CD4-positive, CD25-positive, alpha-beta regulatory T cell (primary cell): ENCODE measurements around the gene LHPP. TPM values are rescaled to one million over a fixed set of nuclear protein-coding genes. Genes with fewer than 3 reads are reported as not detected.

Experiments used
- ATAC-seq, 2 donors: fragments of 150-1000 bp; cut with Tn5 transposase; one replicate each; pipeline ENCODE4 v1.10.0; 2021; ENCODE audit warnings: low read depth in 2 of 2, moderate number of reproducible peaks in 2 of 2, moderate library complexity in 1 of 2
- DNase-seq, 3 donors: peaks; one replicate each; pipeline versions ENCODE4 v3.0.0 to v3.0.0-alpha.2; 2012 to 2022; ENCODE audit warnings: mixed read lengths in 1 of 3
- H3K27ac ChIP-seq: one replicate; pipeline ENCODE4 v1.7.0; 2013; ENCODE audit warnings: mild to moderate bottlenecking, low read length; ENCODE audit not compliant: insufficient read depth, poor library complexity, severe bottlenecking
- H3K27me3 ChIP-seq: one replicate; pipeline ENCODE4 v1.7.0; 2013; ENCODE audit warnings: low read length; ENCODE audit not compliant: control insufficient read depth, insufficient read depth
- H3K36me3 ChIP-seq: one replicate; pipeline ENCODE4 v1.7.0; 2013; ENCODE audit warnings: mild to moderate bottlenecking, low read length, moderate library complexity; ENCODE audit not compliant: control insufficient read depth, insufficient read depth
- H3K4me1 ChIP-seq: 2 replicates; pipeline ENCODE4 v1.7.0; 2013; ENCODE audit warnings: mild to moderate bottlenecking, low read length; ENCODE audit not compliant: insufficient read depth, control insufficient read depth, poor library complexity, severe bottlenecking
- H3K4me3 ChIP-seq: one replicate; pipeline ENCODE4 v1.7.0; 2013; ENCODE audit warnings: low read depth, mild to moderate bottlenecking, low read length, moderate library complexity
- H3K9me3 ChIP-seq, 2 experiments: 1 replicate in 1 of 2; 2 replicates in 1 of 2; pipeline ENCODE4 v1.7.0; 2013; ENCODE audit warnings: low read length in 2 of 2, mild to moderate bottlenecking in 1 of 2, moderate library complexity in 1 of 2; ENCODE audit not compliant: control insufficient read depth in 2 of 2
- H3K27ac Mint-ChIP-seq, 3 donors: one replicate each; pipeline ENCODE4 v1.8.0; 2020 to 2022; ENCODE audit warnings: mild to moderate bottlenecking in 3 of 3, mixed read lengths in 3 of 3, moderate library complexity in 2 of 3
- H3K27me3 Mint-ChIP-seq: one replicate; pipeline ENCODE4 v1.8.0; 2022; ENCODE audit warnings: mild to moderate bottlenecking, mixed read lengths
- H3K36me3 Mint-ChIP-seq: one replicate; pipeline ENCODE4 v1.8.0; 2020; ENCODE audit warnings: mixed read lengths
- H3K4me1 Mint-ChIP-seq, 4 donors: one replicate each; pipeline ENCODE4 v1.8.0; 2020 to 2022; ENCODE audit warnings: mixed read lengths in 4 of 4, mild to moderate bottlenecking in 1 of 4
- H3K4me3 Mint-ChIP-seq, 4 donors: one replicate each; pipeline ENCODE4 v1.8.0; 2020 to 2022; ENCODE audit warnings: mild to moderate bottlenecking in 4 of 4, mixed read lengths in 4 of 4, moderate library complexity in 3 of 4
- H3K9me3 Mint-ChIP-seq, 7 donors: one replicate each; pipeline ENCODE4 v1.8.0; 2020 to 2022; ENCODE audit warnings: mixed read lengths in 7 of 7, mild to moderate bottlenecking in 3 of 7, moderate library complexity in 2 of 7
- polyA plus RNA-seq, 4 donors: library from polyadenylated mRNA; unstranded; fragments of 300-500 nt; fragmentation: Illumina TruSeq; gene quantifications; one replicate each; pipeline ENCODE4 v1.2.3, GENCODE V29; 2021
- total RNA-seq: library from RNA; stranded (reverse); gene quantifications from one replicate; pipeline ENCODE4 v1.2.3, GENCODE V29; 2022

The LHPP gene
- total and polyA plus RNA-seq, 5 donors from 2014 or later, result 20.1 to 29.2 (median 25.0) TPM

DNA sequence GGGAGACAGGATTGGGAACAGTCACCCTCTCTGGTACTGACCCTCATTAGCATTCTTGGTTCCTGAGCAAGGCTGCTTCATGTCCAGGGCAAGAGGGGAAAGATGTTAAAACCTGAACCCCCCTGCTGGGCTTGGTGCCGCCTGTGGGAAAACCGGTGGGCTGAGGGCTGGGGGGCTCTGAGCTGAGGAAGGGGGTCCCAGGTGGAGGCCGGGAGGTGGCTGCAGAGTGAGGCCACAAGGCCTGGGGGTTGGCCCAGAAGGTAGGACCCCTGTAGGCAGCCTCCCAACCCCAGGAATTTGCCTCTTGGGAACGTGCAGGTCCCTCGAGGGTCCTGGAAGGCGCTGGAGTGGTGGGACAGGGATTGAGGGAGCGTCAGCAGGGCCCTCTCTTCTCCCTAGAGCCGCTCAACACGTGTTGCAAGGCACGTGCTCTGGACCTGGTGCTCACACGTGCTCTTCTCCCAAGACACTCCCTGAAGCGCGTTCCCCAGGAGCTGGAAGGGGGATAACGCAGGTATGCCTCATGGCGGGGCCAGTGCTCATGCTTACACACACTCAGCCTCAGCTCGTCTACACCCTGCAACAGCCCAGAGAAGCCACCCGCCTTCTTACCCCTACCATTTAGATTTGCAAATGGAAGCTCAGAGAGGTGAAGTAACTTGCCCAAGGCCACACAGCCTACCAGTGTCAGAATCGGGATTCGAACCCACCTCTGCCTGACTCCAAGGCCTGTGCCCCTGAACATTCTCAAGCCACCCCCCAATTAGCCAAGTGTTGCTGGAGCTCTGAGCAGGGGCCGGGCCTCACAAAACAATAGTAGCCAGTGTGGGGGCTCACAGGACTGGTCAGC lies 64.4 kb downstream of the LHPP start:
- Histone ChIP-seq H3K27me3 (no peaks in the 10 kb centered on the region), H3K27ac (no peak overlapping the region), H3K36me3 (no peaks in the 10 kb centered on the region), H3K9me3 (no peaks in the 10 kb centered on the region), H3K4me1 (peaks cover 7% of the 10 kb centered on the region), H3K4me3 (no peak overlapping the region)
- Mint-ChIP-seq H3K27me3 (no peaks in the 10 kb centered on the region), H3K4me3 (no peak overlapping the region), H3K9me3 (no peaks in the 10 kb centered on the region), H3K27ac (no peak overlapping the region), H3K36me3 (no peaks in the 10 kb centered on the region), H3K4me1 (peaks cover 0 to 5% (median 4%) of the 10 kb centered on the region in 4 donors)
- ATAC-seq (no peak), DNase-seq (no peak)

DNA sequence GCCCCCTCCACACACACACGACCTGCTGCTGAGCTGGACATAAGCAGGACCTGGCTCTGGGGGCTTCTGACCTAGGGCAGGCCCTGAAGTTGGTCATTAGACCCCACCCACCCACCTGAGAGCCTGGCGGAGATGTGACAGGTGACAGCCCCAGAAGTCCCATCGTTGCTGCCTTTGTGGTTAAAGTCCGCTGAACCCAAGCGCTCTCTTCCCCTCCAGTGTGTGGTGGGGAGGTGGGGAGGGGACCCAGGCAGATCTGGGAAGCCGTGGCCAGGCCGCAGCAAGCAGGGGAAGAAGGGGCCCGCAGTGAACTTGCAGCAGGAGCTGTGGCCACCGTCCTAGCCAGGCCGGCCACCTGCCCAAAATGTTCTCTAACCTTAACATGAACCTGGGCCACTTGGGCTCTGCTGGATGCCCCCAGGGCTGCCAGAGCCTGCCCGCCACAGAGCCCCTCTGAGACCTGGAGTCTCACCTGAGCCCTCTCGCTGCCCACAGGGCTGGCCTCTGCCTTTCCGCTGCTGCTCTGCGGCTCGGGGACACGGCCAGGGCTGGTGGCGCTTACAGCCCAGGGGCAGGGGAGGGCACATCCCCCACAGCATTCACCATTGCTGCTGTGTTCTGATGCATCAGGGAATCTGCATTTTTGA lies 65.1 kb downstream of the LHPP start:
- Histone ChIP-seq H3K36me3 (no peaks in the 10 kb centered on the region), H3K4me3 (no peak overlapping the region), H3K27ac (no peak overlapping the region), H3K4me1 (peaks cover 7% of the 10 kb centered on the region), H3K27me3 (no peaks in the 10 kb centered on the region), H3K9me3 (no peaks in the 10 kb centered on the region)
- peaks cover 0 to 10% (median 5%) of the 10 kb centered on the region in 4 donors for H3K4me1 Mint-ChIP-seq
- DNase-seq, result no peak
- no peaks in the 10 kb centered on the region for H3K9me3 Mint-ChIP-seq
- H3K4me3 Mint-ChIP-seq, result no peak overlapping the region
- no peak overlapping the region for H3K27ac Mint-ChIP-seq
- no peak for ATAC-seq
- no peaks in the 10 kb centered on the region for H3K27me3 Mint-ChIP-seq
- no peaks in the 10 kb centered on the region for H3K36me3 Mint-ChIP-seq

DNA sequence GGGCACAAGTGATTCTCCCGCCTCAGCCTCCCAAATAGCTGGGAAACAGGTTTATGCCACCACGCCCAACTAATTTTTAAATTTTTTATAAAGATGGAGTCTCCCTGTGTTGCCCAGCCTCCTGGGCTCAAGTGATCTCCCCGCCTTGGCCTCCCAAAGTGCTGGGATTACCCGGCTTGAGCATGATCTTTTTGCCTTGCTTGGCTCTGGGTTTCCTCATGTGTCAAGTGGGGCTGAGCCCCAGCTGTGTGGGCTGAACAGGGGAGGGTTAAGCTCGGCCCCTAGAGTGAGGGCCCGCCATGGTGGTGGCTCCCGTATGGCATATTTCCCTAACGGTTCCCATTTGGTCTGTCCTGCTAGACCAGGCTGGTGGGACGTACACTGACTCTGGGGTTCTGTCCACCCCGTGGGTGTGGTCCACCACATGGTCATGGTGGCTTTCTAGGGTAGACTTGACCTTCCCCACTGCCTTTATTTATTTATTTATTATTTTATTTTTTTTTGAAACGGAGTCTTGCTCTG lies 66.3 kb downstream of the LHPP start:
- Mint-ChIP-seq H3K4me3 (no peak overlapping the region), H3K9me3 (no peaks in the 10 kb centered on the region), H3K36me3 (no peaks in the 10 kb centered on the region), H3K4me1 (peaks cover 0 to 15% (median 5%) of the 10 kb centered on the region in 4 donors), H3K27ac (no peak overlapping the region), H3K27me3 (no peaks in the 10 kb centered on the region)
- Histone ChIP-seq H3K4me1 (peaks cover 7% of the 10 kb centered on the region), H3K9me3 (no peaks in the 10 kb centered on the region), H3K36me3 (no peaks in the 10 kb centered on the region), H3K27me3 (no peaks in the 10 kb centered on the region), H3K4me3 (no peak overlapping the region), H3K27ac (no peak overlapping the region)
- no peak for DNase-seq
- ATAC-seq, result no peak

DNA sequence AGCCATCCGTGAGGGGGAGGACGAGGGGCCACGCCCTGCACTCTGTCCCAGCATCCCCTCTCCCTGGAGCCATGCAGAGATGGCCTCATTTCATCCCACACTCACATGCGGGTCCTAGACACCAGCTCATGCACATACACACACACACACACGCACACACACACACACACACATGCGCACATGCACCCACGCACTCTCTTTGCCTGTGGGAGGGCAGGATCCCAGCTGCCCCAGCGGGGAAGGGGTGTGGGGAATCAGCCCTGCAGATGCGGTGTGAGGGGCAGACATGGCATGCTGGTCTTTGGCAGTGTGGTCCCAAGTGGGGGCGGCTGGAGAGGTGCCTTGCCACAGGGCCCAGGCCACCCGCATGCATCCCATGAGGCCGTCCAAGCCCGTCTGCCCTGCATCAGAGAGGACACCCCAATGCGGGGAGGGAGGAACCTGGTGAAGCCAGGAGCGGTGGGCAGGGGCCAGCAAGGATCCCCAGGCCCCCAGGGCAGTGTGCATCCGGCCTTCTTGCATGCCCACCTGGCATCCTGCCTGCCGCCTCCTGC lies 68.1 kb downstream of the LHPP start:
- Histone ChIP-seq H3K4me1 (peaks cover 7% of the 10 kb centered on the region), H3K27me3 (no peaks in the 10 kb centered on the region), H3K27ac (no peak overlapping the region), H3K4me3 (no peak overlapping the region), H3K36me3 (no peaks in the 10 kb centered on the region), H3K9me3 (no peaks in the 10 kb centered on the region)
- Mint-ChIP-seq H3K27me3 (no peaks in the 10 kb centered on the region), H3K36me3 (no peaks in the 10 kb centered on the region), H3K4me3 (no peak overlapping the region), H3K9me3 (no peaks in the 10 kb centered on the region), H3K27ac (no peak overlapping the region), H3K4me1 (peaks cover 0 to 15% (median 4%) of the 10 kb centered on the region in 4 donors)
- DNase-seq (no peak), ATAC-seq (peak in 1 of 2 donors; percentile 2)

DNA sequence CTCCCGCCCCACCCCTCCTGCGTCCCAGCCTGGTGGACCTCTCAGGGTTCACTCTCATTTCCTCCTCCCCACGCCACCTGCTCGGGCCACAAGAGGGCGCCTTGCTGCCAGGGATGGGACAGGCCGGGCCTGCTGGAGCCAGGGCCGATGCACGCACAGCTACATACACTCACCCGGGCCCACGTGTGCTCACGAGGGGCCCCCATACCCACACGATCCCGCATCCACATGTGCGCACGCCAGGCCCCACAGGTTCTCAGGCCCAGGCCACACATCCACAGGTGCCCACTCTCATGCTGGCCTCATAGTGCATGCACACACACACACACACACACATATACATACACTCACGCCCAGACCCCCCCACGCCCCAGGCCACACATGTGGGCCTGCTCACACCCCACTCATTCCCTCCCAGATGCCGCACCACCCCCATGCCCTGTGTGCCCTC lies 68.6 kb downstream of the LHPP start:
- Histone ChIP-seq H3K27me3 (no peaks in the 10 kb centered on the region), H3K27ac (no peak overlapping the region), H3K9me3 (no peaks in the 10 kb centered on the region), H3K4me1 (peaks cover 7% of the 10 kb centered on the region), H3K36me3 (no peaks in the 10 kb centered on the region), H3K4me3 (no peak overlapping the region)
- Mint-ChIP-seq H3K27ac (peak overlapping the region in 1 of 3 donors; percentile 68), H3K36me3 (no peaks in the 10 kb centered on the region), H3K4me1 (peaks cover 0 to 15% (median 4%) of the 10 kb centered on the region in 4 donors), H3K4me3 (no peak overlapping the region), H3K9me3 (no peaks in the 10 kb centered on the region), H3K27me3 (no peaks in the 10 kb centered on the region)
- ATAC-seq (peak; percentile 92 to 94), DNase-seq (peak; percentile 71 to 82 (median 80))

DNA sequence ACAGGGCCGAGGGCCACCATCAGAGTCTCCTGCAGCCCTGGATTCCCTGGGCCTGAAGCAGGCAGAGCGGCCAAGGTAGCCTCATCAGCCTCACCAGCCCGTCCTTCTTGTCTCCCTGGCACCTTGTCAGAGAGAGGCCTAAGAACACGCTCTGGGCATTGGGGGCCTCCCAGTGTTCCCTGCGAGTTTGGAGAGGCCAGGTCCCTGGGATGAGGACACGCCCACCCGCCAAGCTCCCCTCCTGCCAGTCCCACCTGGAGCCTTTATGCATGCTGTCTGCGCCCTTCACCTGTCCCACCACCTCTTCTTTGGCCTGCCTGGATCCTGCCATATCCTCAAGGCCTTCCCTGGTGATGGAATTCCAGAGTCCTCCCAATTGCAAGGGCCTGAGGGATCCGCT lies 69.2 kb downstream of the LHPP start:
- H3K36me3 ChIP-seq, result no peaks in the 10 kb centered on the region
- no peak overlapping the region for H3K4me3 ChIP-seq
- H3K4me3 Mint-ChIP-seq, result no peak overlapping the region
- H3K27me3 ChIP-seq, result no peaks in the 10 kb centered on the region
- ATAC-seq (no peak), DNase-seq (no peak)
- H3K4me1 ChIP-seq, result peaks cover 7% of the 10 kb centered on the region
- H3K9me3 ChIP-seq, result no peaks in the 10 kb centered on the region
- H3K27ac Mint-ChIP-seq, result no peak overlapping the region
- H3K4me1 Mint-ChIP-seq, result peaks cover 0 to 15% (median 4%) of the 10 kb centered on the region in 4 donors
- H3K9me3 Mint-ChIP-seq, result no peaks in the 10 kb centered on the region
- no peaks in the 10 kb centered on the region for H3K36me3 Mint-ChIP-seq
- no peaks in the 10 kb centered on the region for H3K27me3 Mint-ChIP-seq
- no peak overlapping the region for H3K27ac ChIP-seq

DNA sequence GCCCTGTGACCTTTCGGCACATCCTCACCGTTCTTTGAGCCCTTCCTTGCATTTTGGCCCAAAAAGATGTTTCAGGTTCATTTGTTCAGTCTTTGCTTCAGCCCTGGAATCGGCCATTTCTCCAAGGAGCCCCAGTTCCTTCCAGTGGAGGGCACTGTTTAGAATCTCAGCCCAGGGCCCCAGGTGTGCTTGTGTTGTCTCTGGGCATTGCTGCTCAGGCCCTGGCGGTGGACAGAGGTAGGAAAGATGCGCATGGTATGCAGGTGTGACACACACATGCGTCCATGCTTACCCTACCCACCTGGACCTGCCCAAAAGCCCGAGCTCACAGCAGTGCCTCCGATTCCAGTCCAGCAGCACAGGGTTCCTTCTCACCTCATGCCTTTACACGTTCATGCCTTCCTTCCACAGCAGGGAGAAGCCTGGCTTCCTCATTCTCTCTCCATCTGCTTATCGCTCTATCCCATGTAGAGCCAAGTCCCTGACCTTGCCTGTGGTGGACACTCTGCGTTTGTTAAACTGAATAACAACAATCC lies 70.6 kb downstream of the LHPP start:
- no peak overlapping the region for H3K4me3 Mint-ChIP-seq
- no peak overlapping the region for H3K27ac Mint-ChIP-seq

More for the DNA sequence above, 70.6 kb downstream of the LHPP start:
- DNase-seq, result peak in 1 of 3 donors; percentile 26
- Histone ChIP-seq H3K9me3 (no peaks in the 10 kb centered on the region), H3K27me3 (no peaks in the 10 kb centered on the region), H3K27ac (no peak overlapping the region), H3K4me3 (no peak overlapping the region), H3K36me3 (no peaks in the 10 kb centered on the region), H3K4me1 (peaks cover 7% of the 10 kb centered on the region)
- Mint-ChIP-seq H3K27me3 (no peaks in the 10 kb centered on the region), H3K36me3 (no peaks in the 10 kb centered on the region), H3K4me1 (peaks cover 0 to 15% (median 4%) of the 10 kb centered on the region in 4 donors), H3K9me3 (no peaks in the 10 kb centered on the region)
- ATAC-seq, result no peak
